H1 (cell line): Measurements from ENCODE around the gene RASAL2. TPM values are rescaled to one million over a fixed set of nuclear protein-coding genes. Genes with fewer than 3 reads are reported as not detected.

Experiments used
- CTCF ChIA-PET: fragments of 300-600 bp; sonication (Branson Sonifier 250); formaldehyde crosslinking; loops from one replicate; lab custom pipeline; 2021; ENCODE audit not compliant: partially characterized antibody; lab: Charles Lee
- POLR2A ChIA-PET: fragments of 300-600 bp; sonication (Branson Sonifier 250); formaldehyde crosslinking; loops from one replicate; lab custom pipeline; 2021; ENCODE audit warnings: inconsistent platforms; ENCODE audit not compliant: partially characterized antibody; lab: Charles Lee
- DNase-seq, 2 experiments: peaks; one replicate each; pipeline versions ENCODE4 v3.0.0 to v3.0.0-alpha.2; 2010 to 2022; ENCODE audit warnings: low spot score in 2 of 2, low read depth in 1 of 2, mixed read lengths in 1 of 2
- FAIRE-seq: peaks from 2 replicates; lab custom pipeline; 2011; peaks lifted over from hg19 to GRCh38; lab: Jason Lieb, UNC
- H2AFZ ChIP-seq: 2 replicates; pipeline ENCODE4 v1.8.1; 2012; ENCODE audit warnings: low read length, inconsistent platforms
- H2AK5ac ChIP-seq: 2 replicates; pipeline ENCODE4 v1.6.1; 2013; ENCODE audit warnings: low read depth, low read length
- H2BK120ac ChIP-seq: replicated peaks from 2 replicates; pipeline ENCODE3; 2013; ENCODE audit warnings: low read depth, low read length, inconsistent platforms
- H2BK12ac ChIP-seq: 2 replicates; pipeline ENCODE4 v1.6.1; 2013; ENCODE audit warnings: low read depth, low read length
- H2BK15ac ChIP-seq: 2 replicates; pipeline ENCODE4 v1.6.1; 2013; ENCODE audit warnings: low read length
- H2BK20ac ChIP-seq: 2 replicates; pipeline ENCODE4 v1.6.1; 2013; ENCODE audit warnings: low read length
- H2BK5ac ChIP-seq: 2 replicates; pipeline ENCODE4 v1.6.1; 2013; ENCODE audit warnings: low read depth, low read length
- H3K14ac ChIP-seq: 2 replicates; pipeline ENCODE4 v1.6.1; 2013; ENCODE audit warnings: inconsistent platforms; ENCODE audit not compliant: insufficient read length
- H3K18ac ChIP-seq: 2 replicates; pipeline ENCODE4 v1.6.1; 2013; ENCODE audit warnings: low read length; ENCODE audit errors: extremely low read depth
- H3K23ac ChIP-seq: 2 replicates; pipeline ENCODE4 v1.6.1; 2013; ENCODE audit warnings: inconsistent platforms; ENCODE audit not compliant: insufficient read length
- H3K23me2 ChIP-seq: 2 replicates; pipeline ENCODE4 v1.6.1; 2013; ENCODE audit warnings: low read depth, low read length
- H3K27ac ChIP-seq: 2 replicates; pipeline ENCODE4 v1.6.1; 2011; ENCODE audit warnings: low read depth, low read length, inconsistent platforms
- H3K27me3 ChIP-seq, 4 experiments: replicated peaks in 1 of 4; 1 replicate in 1 of 4; 2 replicates in 3 of 4; pipeline versions ENCODE4 v1.6.1 to v1.8.1; 2011 to 2013; ENCODE audit warnings: low read length in 3 of 4, mild to moderate bottlenecking in 3 of 4, inconsistent platforms in 2 of 4, mixed read lengths in 2 of 4, moderate library complexity in 1 of 4; ENCODE audit not compliant: control insufficient read depth in 3 of 4, insufficient read depth in 3 of 4; ENCODE audit errors: extremely low read depth in 1 of 4
- H3K36me3 ChIP-seq, 4 experiments: 2 replicates each; pipeline versions ENCODE4 v1.6.1 to v1.8.1; 2011 to 2013; ENCODE audit warnings: mild to moderate bottlenecking in 4 of 4, low read length in 3 of 4, moderate library complexity in 2 of 4, control low read depth in 1 of 4, inconsistent platforms in 1 of 4; ENCODE audit not compliant: insufficient read depth in 4 of 4, control insufficient read depth in 2 of 4
- H3K4ac ChIP-seq: replicated peaks from 2 replicates; pipeline ENCODE3; 2013; ENCODE audit warnings: low read length, low read depth, mixed read lengths, inconsistent platforms; ENCODE audit not compliant: insufficient read length
- H3K4me1 ChIP-seq, 4 experiments: replicated peaks in 1 of 4; 1 replicate in 1 of 4; 2 replicates in 3 of 4; pipeline versions ENCODE4 v1.6.1 to v1.8.1; 2011 to 2013; ENCODE audit warnings: low read length in 3 of 4, inconsistent platforms in 2 of 4, mixed read lengths in 1 of 4; ENCODE audit not compliant: insufficient read depth in 4 of 4, control insufficient read depth in 3 of 4
- H3K4me2 ChIP-seq, 2 experiments: 2 replicates each; pipeline versions ENCODE4 v1.6.1 to v1.8.1; 2011 to 2013; ENCODE audit warnings: low read depth in 2 of 2, low read length in 2 of 2, control low read depth in 1 of 2, inconsistent platforms in 1 of 2, mild to moderate bottlenecking in 1 of 2; ENCODE audit not compliant: insufficient read depth in 1 of 2
- H3K4me3 ChIP-seq, 4 experiments: fragments of 200-600, 300-600 bp in 1 of 4; sonication (generic), shearing (Covaris generic), sonication (Bioruptor Twin) in 1 of 4; 2 replicates each; pipeline versions ENCODE4 v1.5.1 to v1.8.1; 2011 to 2016; ENCODE audit warnings: low read length in 4 of 4, low read depth in 3 of 4, control low read depth in 2 of 4, inconsistent platforms in 2 of 4, mild to moderate bottlenecking in 2 of 4, mixed read lengths in 1 of 4, moderate library complexity in 1 of 4; ENCODE audit not compliant: insufficient read depth in 2 of 4; ENCODE audit errors: extremely low read depth in 1 of 4
- H3K56ac ChIP-seq: replicated peaks from 2 replicates; pipeline ENCODE3; 2013; ENCODE audit warnings: low read depth, mild to moderate bottlenecking, mixed read lengths, low read length, inconsistent platforms; ENCODE audit not compliant: insufficient read length
- H3K79me1 ChIP-seq: 2 replicates; pipeline ENCODE4 v1.6.1; 2013; ENCODE audit warnings: low read depth, low read length, control low read depth
- H3K79me2 ChIP-seq, 2 experiments: 2 replicates each; pipeline versions ENCODE4 v1.6.1 to v1.8.1; 2012 to 2013; ENCODE audit warnings: low read length in 2 of 2, mild to moderate bottlenecking in 2 of 2, inconsistent platforms in 1 of 2; ENCODE audit not compliant: insufficient read depth in 2 of 2, control insufficient read depth in 1 of 2
- H3K9ac ChIP-seq, 4 experiments: replicated peaks in 1 of 4; 1 replicate in 1 of 4; 2 replicates in 3 of 4; pipeline versions ENCODE4 v1.6.1 to v1.8.1; 2011 to 2013; ENCODE audit warnings: low read depth in 3 of 4, low read length in 3 of 4, control low read depth in 2 of 4, mild to moderate bottlenecking in 2 of 4, moderate library complexity in 2 of 4, inconsistent platforms in 1 of 4; ENCODE audit errors: extremely low read depth in 1 of 4
- H3K9me3 ChIP-seq, 2 experiments: 2 replicates each; pipeline versions ENCODE4 v1.6.1 to v1.8.1; 2012 to 2013; ENCODE audit warnings: mild to moderate bottlenecking in 2 of 2, moderate library complexity in 2 of 2, control low read depth in 1 of 2, inconsistent platforms in 1 of 2, low read depth in 1 of 2, low read length in 1 of 2, mixed read lengths in 1 of 2; ENCODE audit not compliant: insufficient read depth in 2 of 2
- H4K20me1 ChIP-seq, 2 experiments: replicated peaks in 1 of 2; 2 replicates each; pipeline versions ENCODE3 to v1.8.1; 2011 to 2013; ENCODE audit warnings: inconsistent platforms in 2 of 2, low read length in 2 of 2, mild to moderate bottlenecking in 1 of 2; ENCODE audit not compliant: insufficient read depth in 2 of 2, control insufficient read depth in 1 of 2
- H4K5ac ChIP-seq: 2 replicates; pipeline ENCODE4 v1.6.1; 2013; ENCODE audit warnings: low read length, low read depth, mixed read lengths, inconsistent platforms; ENCODE audit not compliant: insufficient read length
- H4K8ac ChIP-seq: 2 replicates; pipeline ENCODE4 v1.8.0; 2013; ENCODE audit warnings: mild to moderate bottlenecking, moderate library complexity, low read length, inconsistent platforms; ENCODE audit not compliant: insufficient read depth; ENCODE audit errors: extremely low read depth
- H4K91ac ChIP-seq: replicated peaks from 2 replicates; pipeline ENCODE3; 2013; ENCODE audit warnings: low read length, mixed read lengths, inconsistent platforms; ENCODE audit not compliant: insufficient read length
- ATF2 ChIP-seq: IDR thresholded peaks from 2 replicates; pipeline ENCODE4 v1.6.1; 2012; ENCODE audit warnings: low read length, inconsistent platforms
- CBX5 ChIP-seq: fragments of 300-800, 300-1000 bp; sonication (generic); IDR thresholded peaks from 2 replicates; pipeline ENCODE4 v1.7.1; 2016; ENCODE audit warnings: antibody characterized with exemption, low read length, low read depth
- CBX8 ChIP-seq: fragments of 300-800, 300-1000 bp; sonication (generic); IDR thresholded peaks from 2 replicates; pipeline ENCODE4 v1.7.1; 2016; ENCODE audit warnings: low read depth, low read length, borderline replicate concordance
- GTF2F1 ChIP-seq: IDR thresholded peaks from 2 replicates; pipeline ENCODE4 v1.6.1; 2012; ENCODE audit warnings: low read depth, low read length, improper control_type of control experiment, borderline replicate concordance
- MAFK ChIP-seq: IDR thresholded peaks from 2 replicates; pipeline ENCODE4 v1.6.1; 2012; ENCODE audit warnings: low read depth, mild to moderate bottlenecking, improper control_type of control experiment, low read length
- PHF8 ChIP-seq: fragments of 200-600 bp; sonication (generic); conservative IDR thresholded peaks from 2 replicates; pipeline ENCODE4 v1.7.1; 2012; ENCODE audit warnings: low read depth, mild to moderate bottlenecking, inconsistent platforms, low read length, moderate library complexity
- POLR2AphosphoS5 ChIP-seq: IDR thresholded peaks from 2 replicates; pipeline ENCODE4 v1.6.1; 2011; ENCODE audit warnings: low read depth, low read length
- POU5F1 ChIP-seq: IDR thresholded peaks from 2 replicates; pipeline ENCODE4 v1.6.1; 2011; ENCODE audit warnings: low read depth, mild to moderate bottlenecking, low read length, moderate library complexity
- SIN3A ChIP-seq, 2 experiments: IDR thresholded peaks in 1 of 2; conservative IDR thresholded peaks in 1 of 2; 2 replicates each; pipeline ENCODE4 v1.6.1; 2011 to 2012; ENCODE audit warnings: low read length in 2 of 2, improper control_type of control experiment in 1 of 2, low read depth in 1 of 2, mild to moderate bottlenecking in 1 of 2
- SP4 ChIP-seq: IDR thresholded peaks from 2 replicates; pipeline ENCODE4 v1.6.1; 2012; ENCODE audit warnings: low read length, inconsistent platforms
- SUZ12 ChIP-seq: fragments of 200-600 bp; sonication (generic); IDR thresholded peaks from 2 replicates; pipeline ENCODE4 v1.6.1; 2012; ENCODE audit warnings: mild to moderate bottlenecking, inconsistent platforms, low read length, moderate library complexity, mixed read lengths
- TBP ChIP-seq: IDR thresholded peaks from 2 replicates; pipeline ENCODE4 v1.6.1; 2011; ENCODE audit warnings: low read depth, low read length, improper control_type of control experiment
- TCF12 ChIP-seq: IDR thresholded peaks from 2 replicates; pipeline ENCODE4 v1.6.1; 2011; ENCODE audit warnings: low read depth, mild to moderate bottlenecking, low read length
- WGBS, 2 experiments: shearing (Covaris generic) in 1 of 2; methylation state at CpG; one replicate each; pipeline versions ENCODE4 v1.1.6 to v1.1.7; 2013 to 2015; ENCODE audit warnings: low lambda C conversion rate in 2 of 2, mixed read lengths in 2 of 2, inconsistent platforms in 1 of 2, low coverage in 1 of 2, missing lambda C conversion rate in 1 of 2; ENCODE audit not compliant: insufficient replicate concordance in 2 of 2, insufficient coverage in 1 of 2, insufficient read length in 1 of 2; ENCODE audit errors: extremely low coverage in 1 of 2, missing lambda C conversion rate in 1 of 2; 5-methylcytosine and 5-hydroxymethylcytosine counted together
- polyA plus RNA-seq, 7 experiments: library from polyadenylated mRNA; depleted of rRNA in 3 of 7; stranded (reverse) in 5 of 7; unstranded in 2 of 7; fragments of >200 nt in 5 of 7; fragments of 200-250 nt in 2 of 7; gene quantifications; 1 replicate in 5 of 7; 2 replicates in 1 of 7; 4 replicates in 1 of 7; pipeline versions ENCODE4 v1.2.1 to v1.2.3, GENCODE V29; 2011 to 2013; ENCODE audit warnings: missing spikeins in 2 of 7, mixed read lengths in 2 of 7
- total RNA-seq: library from RNA; stranded (reverse); fragmentation: NEBNext Ultra II Directional; extraction: Animal tissue kit (Norgen Biotek cat#: 25700); gene quantifications from 2 replicates; pipeline ENCODE4 v1.2.1, GENCODE V29; 2021

Gene RASAL2
- total and polyA plus RNA-seq, 2 of the 8 experiments (the other 6 are each of a cell fraction or from before 2014, with no cell fraction given), result 15.9 to 32.5 TPM

GRCh38 chr1:178134061-178134460, 40.2 kb downstream of the RASAL2 start:
- ChIA-PET CTCF (interaction anchor here (0.6 kb wide), 1 partner anchor 13 kb away, joined by 3 read pairs; no protein-coding TSS in a partner anchor), POLR2A (no interaction called here)
- H3K9me3 ChIP-seq, result no peaks in the 10 kb centered on the region
- H2BK5ac ChIP-seq, result no peak overlapping the region; the same call in 1 of the 2 replicates
- H3K14ac ChIP-seq, result no peak overlapping the region
- no peaks in the 10 kb centered on the region for H3K36me3 ChIP-seq
- FAIRE-seq, result no peak
- TF ChIP-seq SP4 (no peak), SUZ12 (no peak), CBX5 (no peak), SIN3A (conservative IDR thresholded peaks at IDR 0.05 in 1 of 2, IDR thresholded peaks at IDR 0.05 in 1 of 2; ENCODE audit: low read depth in 1 of 2, low read length in 2 of 2) (no peak), POLR2AphosphoS5 (no peak), CBX8 (no peak), GTF2F1 (no peak), TCF12 (no peak), ATF2 (no peak), MAFK (no peak), POU5F1 (no peak), TBP (no peak), PHF8 (no peak)
- DNase-seq, result no peak
- no peak overlapping the region for H3K9ac ChIP-seq
- no peak overlapping the region for H2BK15ac ChIP-seq
- H3K27me3 ChIP-seq, result no peaks in the 10 kb centered on the region
- no peaks in the 10 kb centered on the region for H3K4me1 ChIP-seq
- H2BK12ac ChIP-seq, result no peak overlapping the region
- no peaks in the 10 kb centered on the region for H3K23me2 ChIP-seq
- WGBS, 2 experiments, result no CpG with 5 or more reads among the region's 2 CpGs
- H3K79me1 ChIP-seq, result no peaks in the 10 kb centered on the region; the same call in 1 of the 2 replicates
- H4K8ac ChIP-seq, result no peak overlapping the region
- no peaks in the 10 kb centered on the region for H4K20me1 ChIP-seq
- H2AFZ ChIP-seq, result no peak overlapping the region
- peaks cover 0 to 43% of the 10 kb centered on the region in 2 experiments; a peak in 3 of 4 replicates for H3K79me2 ChIP-seq
- H3K4ac ChIP-seq, result no peak overlapping the region
- H3K27ac ChIP-seq, result no peak overlapping the region
- H3K23ac ChIP-seq, result no peak overlapping the region
- H3K18ac ChIP-seq, result no peak overlapping the region
- H3K4me3 ChIP-seq, result no peak overlapping the region
- H2BK120ac ChIP-seq, result no peak overlapping the region
- 0 out of 2 replicates have a peak overlapping the region, but pooled peaks have one; percentile 55 for H2AK5ac ChIP-seq
- H4K5ac ChIP-seq, result no peak overlapping the region
- no peak overlapping the region for H3K56ac ChIP-seq
- no peak overlapping the region for H4K91ac ChIP-seq
- no peak overlapping the region for H2BK20ac ChIP-seq
- H3K4me2 ChIP-seq, result no peak overlapping the region
